ENCODE measurements around the gene TMEM165. TPM values are rescaled to one million over a fixed set of nuclear protein-coding genes. Genes with fewer than 3 reads are reported as not detected.

The TMEM165 gene
- total RNA-seq, 4 donors from 2014 or later: 167 to 286 (median 236) TPM

- TF ChIP-seq POLR2A (IDR thresholded peaks at IDR 0.05) (no peak), EP300 (IDR thresholded peaks at IDR 0.05) (peak in 1 of 2 donors; percentile 17)
- Histone ChIP-seq H3K9me3 (no peaks in the 10 kb centered on the region), H3K36me3 (peaks cover 0 to 39% (median 0%) of the 10 kb centered on the region in 3 donors), H3K4me3 (no peak overlapping the region), H3K4me1 (peaks cover 0 to 16% (median 0%) of the 10 kb centered on the region in 4 donors), H3K27me3 (no peaks in the 10 kb centered on the region), H3K27ac (peak overlapping the region in 3 of 4 donors; percentile 41 to 75 (median 62))
- 54 to 74% methylated on average over 9 of the region's 9 CpGs for WGBS, 2 donors
- DNase-seq (ENCODE audit: low spot score in 2 of 2): no peak
Observed at GRCh38 chr4:55363691-55364351, 31.9 kb upstream of the TMEM165 start.

- 70 to 74% methylated on average over 9 of the region's 9 CpGs for WGBS, 2 donors
- Histone ChIP-seq H3K4me1 (peaks cover 0 to 12% (median 0%) of the 10 kb centered on the region in 4 donors), H3K36me3 (peaks cover 0 to 42% (median 0%) of the 10 kb centered on the region in 3 donors), H3K4me3 (no peak overlapping the region), H3K27ac (peak overlapping the region in 3 of 4 donors; percentile 41 to 75 (median 62)), H3K9me3 (no peaks in the 10 kb centered on the region), H3K27me3 (no peaks in the 10 kb centered on the region)
- TF ChIP-seq EP300 (IDR thresholded peaks at IDR 0.05): peak; percentile 15 to 33
- no peak for TF ChIP-seq POLR2A (IDR thresholded peaks at IDR 0.05)
- DNase-seq (ENCODE audit: low spot score in 2 of 2): no peak
Observed at GRCh38 chr4:55364691-55365344, 30.9 kb upstream of the TMEM165 start.

- DNase-seq (ENCODE audit: low spot score in 2 of 2): no peak
- Histone ChIP-seq H3K9me3 (no peaks in the 10 kb centered on the region), H3K4me3 (no peak overlapping the region), H3K4me1 (peaks cover 0 to 12% (median 0%) of the 10 kb centered on the region in 4 donors), H3K27ac (peak overlapping the region in 3 of 4 donors; percentile 29 to 75 (median 41)), H3K27me3 (no peaks in the 10 kb centered on the region), H3K36me3 (peaks cover 0 to 38% (median 0%) of the 10 kb centered on the region in 3 donors)
- 96 to 97% methylated on average over 7 of the region's 7 CpGs for WGBS, 2 donors
- TF ChIP-seq CTCF (IDR thresholded peaks at IDR 0.05) (no peak), EP300 (IDR thresholded peaks at IDR 0.05) (no peak), POLR2A (IDR thresholded peaks at IDR 0.05) (no peak)
Observed at GRCh38 chr4:55365345-55365728, 30.4 kb upstream of the TMEM165 start.

- H3K4me1 ChIP-seq: peaks cover 0 to 12% (median 0%) of the 10 kb centered on the region in 4 donors
- peak overlapping the region in 1 of 4 donors; percentile 75 for H3K27ac ChIP-seq
- no peaks in the 10 kb centered on the region for H3K9me3 ChIP-seq
- no peaks in the 10 kb centered on the region for H3K27me3 ChIP-seq
- 85 to 91% methylated on average over 7 of the region's 7 CpGs for WGBS, 2 donors
- H3K4me3 ChIP-seq: no peak overlapping the region
- H3K36me3 ChIP-seq: peaks cover 0 to 41% (median 0%) of the 10 kb centered on the region in 3 donors
- TF ChIP-seq CTCF (IDR thresholded peaks at IDR 0.05): no peak
- no peak for TF ChIP-seq EP300 (IDR thresholded peaks at IDR 0.05)
- no peak for TF ChIP-seq POLR2A (IDR thresholded peaks at IDR 0.05)
- DNase-seq (ENCODE audit: low spot score in 2 of 2): no peak
Observed at GRCh38 chr4:55366621-55367020, 29.1 kb upstream of the TMEM165 start.

- WGBS, 2 donors: 81 to 83% methylated on average over 6 of the region's 6 CpGs
- Histone ChIP-seq H3K36me3 (peaks cover 0 to 42% (median 0%) of the 10 kb centered on the region in 3 donors), H3K4me3 (no peak overlapping the region), H3K27ac (peak overlapping the region in 1 of 4 donors; percentile 75), H3K9me3 (no peaks in the 10 kb centered on the region), H3K4me1 (peaks cover 0 to 12% (median 0%) of the 10 kb centered on the region in 4 donors), H3K27me3 (no peaks in the 10 kb centered on the region)
- TF ChIP-seq CTCF (IDR thresholded peaks at IDR 0.05) (no peak), EP300 (IDR thresholded peaks at IDR 0.05) (no peak), POLR2A (IDR thresholded peaks at IDR 0.05) (no peak)
- no peak for DNase-seq (ENCODE audit: low spot score in 2 of 2)
Observed at GRCh38 chr4:55367084-55367722, 28.6 kb upstream of the TMEM165 start.

Measured in tibial nerve (tissue), 4 donors.